Fibroblast of skin of left biceps (primary cell): ENCODE measurements around the gene DLGAP4.

Experiments used
- DNase-seq, 2 experiments: peaks; one replicate each; pipeline ENCODE4 v3.0.0-alpha.2; 2013; ENCODE audit warnings: low read depth in 2 of 2

Gene DLGAP4

GRCh38 chr20:36305602-36306551 is at the start of gene DLGAP4:
TSS of gene DLGAP4 (plus strand) at chr20:36306339. CDS start at chr20:36431718, 125,379 bp downstream.
- DNase-seq = no peak

GRCh38 chr20:36259177-36260061 is 46.7 kb upstream of the DLGAP4 start:
- DNase-seq = no peak

- DNase-seq = no peak
Observed at GRCh38 chr20:36260316-36260715, 45.8 kb upstream of the DLGAP4 start.

GRCh38 chr20:36261389-36262105 is 44.6 kb upstream of the DLGAP4 start:
- DNase-seq = no peak

- no peak for DNase-seq
Observed at GRCh38 chr20:36262440-36262839, 43.7 kb upstream of the DLGAP4 start.

GRCh38 chr20:36264426-36265246 is 41.5 kb upstream of the DLGAP4 start:
- DNase-seq = no peak

GRCh38 chr20:36266189-36266588 is 40.0 kb upstream of the DLGAP4 start:
- DNase-seq = no peak

GRCh38 chr20:36267605-36268381 is 38.3 kb upstream of the DLGAP4 start:
- DNase-seq = no peak

- DNase-seq = no peak
Observed at GRCh38 chr20:36268440-36269342, 37.4 kb upstream of the DLGAP4 start.

- DNase-seq = no peak
Observed at GRCh38 chr20:36269507-36269906, 36.6 kb upstream of the DLGAP4 start.

- DNase-seq = no peak
Observed at GRCh38 chr20:36270744-36271638, 35.1 kb upstream of the DLGAP4 start.

GRCh38 chr20:36271639-36272546 is 34.2 kb upstream of the DLGAP4 start:
- DNase-seq = no peak

GRCh38 chr20:36272547-36273220 is 33.5 kb upstream of the DLGAP4 start:
- DNase-seq = no peak

- no peak for DNase-seq
Observed at GRCh38 chr20:36273414-36274180, 32.5 kb upstream of the DLGAP4 start.

- no peak for DNase-seq
Observed at GRCh38 chr20:36274181-36274841, 31.8 kb upstream of the DLGAP4 start.
